NAMALWA (cell line): Measurements from ENCODE around the gene CLCNKA.
"Not testable (repeated sequence)": the region's sequence is repeated elsewhere in the genome, so short reads cannot be mapped to it uniquely, and the experiment has no call there.

Source experiments
- DNase-seq: peaks from one replicate; pipeline ENCODE4 v3.0.0-alpha.2; 2015; ENCODE audit warnings: low spot score

The CLCNKA gene

GRCh38 chr1:16042096-16042495, 20.3 kb downstream of the CLCNKA start:
- DNase-seq: peak; percentile 49

- not testable (repeated sequence) for DNase-seq
Observed at GRCh38 chr1:16042654-16043053, 20.8 kb downstream of the CLCNKA start.

- no peak for DNase-seq
Observed at GRCh38 chr1:16043521-16043920, 21.7 kb downstream of the CLCNKA start, which contains the start of gene CLCNKB. TSS of gene CLCNKB (plus strand) at chr1:16043782. CDS start at chr1:16044493, 711 bp downstream.

GRCh38 chr1:16043950-16044349, 22.1 kb downstream of the CLCNKA start:
- no peak for DNase-seq

GRCh38 chr1:16046842-16047241, 25.0 kb downstream of the CLCNKA start:
- no peak for DNase-seq

GRCh38 chr1:16047791-16048475, 26.1 kb downstream of the CLCNKA start:
- DNase-seq: no peak

GRCh38 chr1:16048573-16049189, 26.8 kb downstream of the CLCNKA start:
- DNase-seq: peak; percentile 83

- no peak for DNase-seq
Observed at GRCh38 chr1:16050328-16050727, 28.5 kb downstream of the CLCNKA start.

GRCh38 chr1:16051039-16051438, 29.2 kb downstream of the CLCNKA start:
- DNase-seq: no peak

- not testable (repeated sequence) for DNase-seq
Observed at GRCh38 chr1:16051949-16052348, 30.1 kb downstream of the CLCNKA start.

- DNase-seq: no peak
Observed at GRCh38 chr1:16053781-16054502, 32.1 kb downstream of the CLCNKA start.

GRCh38 chr1:16054598-16055540, 33.0 kb downstream of the CLCNKA start:
- DNase-seq: no peak

- DNase-seq: peak; percentile 97
Observed at GRCh38 chr1:16055613-16056520, 34.0 kb downstream of the CLCNKA start.

GRCh38 chr1:16056521-16056912, 34.7 kb downstream of the CLCNKA start:
- not testable (repeated sequence) for DNase-seq

GRCh38 chr1:16057314-16057915, 35.6 kb downstream of the CLCNKA start:
- not testable (repeated sequence) for DNase-seq

GRCh38 chr1:16058394-16059120, 36.7 kb downstream of the CLCNKA start:
- not testable (repeated sequence) for DNase-seq

GRCh38 chr1:16061266-16061665, 39.4 kb downstream of the CLCNKA start:
- DNase-seq: no peak

GRCh38 chr1:16061989-16062686, 40.3 kb downstream of the CLCNKA start:
- DNase-seq: not testable (repeated sequence)

GRCh38 chr1:16062687-16063075, 40.8 kb downstream of the CLCNKA start:
- not testable (repeated sequence) for DNase-seq
